Fibroblast of lung (primary cell): ENCODE results near the gene SCFD2.

Source experiments
- EZH2 ChIP-seq: IDR thresholded peaks from 2 replicates; pipeline ENCODE4 v1.5.1; 2012; ENCODE audit warnings: low read length, control low read depth, mild to moderate bottlenecking; ENCODE audit errors: missing control alignments
- TF ChIP-seq, protein P1 (sequence below), 2 donors: IDR thresholded peaks in 1 of 2; conservative IDR thresholded peaks in 1 of 2; 1 replicate in 1 of 2; 2 replicates in 1 of 2; pipeline ENCODE4 v1.5.1; 2011 to 2012; ENCODE audit warnings: low read length in 2 of 2, control low read depth in 1 of 2, inconsistent platforms in 1 of 2, low read depth in 1 of 2, mild to moderate bottlenecking in 1 of 2

DNA sequence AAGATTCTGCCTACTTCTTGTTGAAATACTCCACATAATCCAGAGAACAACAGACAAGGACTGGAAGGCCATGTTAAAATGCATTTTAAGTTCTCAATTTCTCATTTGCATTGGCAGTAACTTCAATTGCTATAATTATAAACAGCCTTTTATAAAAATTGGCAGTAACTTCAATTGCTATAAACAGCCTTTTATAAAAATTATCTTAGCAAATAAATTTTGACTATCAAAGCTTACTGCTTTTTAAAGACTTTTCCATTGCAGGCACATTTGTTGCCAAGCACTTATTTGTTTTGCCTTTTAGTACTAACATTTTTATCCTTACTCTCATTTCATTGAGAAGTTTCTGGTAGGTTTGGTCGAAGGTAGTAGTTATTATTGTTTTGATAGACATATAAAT is 17.8 kb downstream of the SCFD2 start:
- TF ChIP-seq EZH2: no peak
- TF ChIP-seq, protein P1, sequence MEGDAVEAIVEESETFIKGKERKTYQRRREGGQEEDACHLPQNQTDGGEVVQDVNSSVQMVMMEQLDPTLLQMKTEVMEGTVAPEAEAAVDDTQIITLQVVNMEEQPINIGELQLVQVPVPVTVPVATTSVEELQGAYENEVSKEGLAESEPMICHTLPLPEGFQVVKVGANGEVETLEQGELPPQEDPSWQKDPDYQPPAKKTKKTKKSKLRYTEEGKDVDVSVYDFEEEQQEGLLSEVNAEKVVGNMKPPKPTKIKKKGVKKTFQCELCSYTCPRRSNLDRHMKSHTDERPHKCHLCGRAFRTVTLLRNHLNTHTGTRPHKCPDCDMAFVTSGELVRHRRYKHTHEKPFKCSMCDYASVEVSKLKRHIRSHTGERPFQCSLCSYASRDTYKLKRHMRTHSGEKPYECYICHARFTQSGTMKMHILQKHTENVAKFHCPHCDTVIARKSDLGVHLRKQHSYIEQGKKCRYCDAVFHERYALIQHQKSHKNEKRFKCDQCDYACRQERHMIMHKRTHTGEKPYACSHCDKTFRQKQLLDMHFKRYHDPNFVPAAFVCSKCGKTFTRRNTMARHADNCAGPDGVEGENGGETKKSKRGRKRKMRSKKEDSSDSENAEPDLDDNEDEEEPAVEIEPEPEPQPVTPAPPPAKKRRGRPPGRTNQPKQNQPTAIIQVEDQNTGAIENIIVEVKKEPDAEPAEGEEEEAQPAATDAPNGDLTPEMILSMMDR (conservative IDR thresholded peaks at IDR 0.05 in 1 of 2, IDR thresholded peaks at IDR 0.05 in 1 of 2; ENCODE audit: low read depth in 1 of 2, low read length in 2 of 2): no peak
